HepG2 (cell line): ENCODE results near the gene CCRL2.

Experiments
- CTCF ChIP-seq: sonication (generic); formaldehyde crosslinking; IDR thresholded peaks from 2 replicates; pipeline ENCODE4 v1.5.0; 2020; ENCODE audit warnings: mild to moderate bottlenecking, missing genetic modification reagents, moderate library complexity
- EP300 ChIP-seq, 3 experiments: sonication (generic) in 1 of 3; formaldehyde crosslinking in 1 of 3; IDR thresholded peaks; 2 replicates each; pipeline versions ENCODE4 v1.5.1 to v1.6.1; 2011 to 2020; ENCODE audit warnings: low read depth in 2 of 3, low read length in 2 of 3, borderline replicate concordance in 1 of 3, improper control_type of control experiment in 1 of 3, mild to moderate bottlenecking in 1 of 3, missing genetic modification reagents in 1 of 3, moderate library complexity in 1 of 3
- ETV6 ChIP-seq: sonication (generic); formaldehyde crosslinking; conservative IDR thresholded peaks from 2 replicates; pipeline ENCODE4 v1.4.0; 2020; ENCODE audit warnings: missing genetic modification reagents
- FOXK1 ChIP-seq: sonication (generic); formaldehyde crosslinking; IDR thresholded peaks from 2 replicates; pipeline ENCODE4 v1.4.0; 2020; ENCODE audit warnings: low read depth, missing genetic modification reagents, borderline replicate concordance
- GABPA ChIP-seq, 2 experiments: IDR thresholded peaks; 2 replicates each; pipeline ENCODE4 v1.6.1; 2011 to 2016; ENCODE audit warnings: low read depth in 2 of 2, low read length in 1 of 2, missing biosample characterization in 1 of 2, missing genetic modification characterization in 1 of 2
- GMEB2 ChIP-seq: IDR thresholded peaks from 2 replicates; pipeline ENCODE4 v1.6.1; 2016; ENCODE audit warnings: missing biosample characterization, missing genetic modification reagents, low read depth
- GRHL1 ChIP-seq: sonication (generic); formaldehyde crosslinking; conservative IDR thresholded peaks from 2 replicates; pipeline ENCODE4 v1.8.0; 2022; ENCODE audit warnings: missing genetic modification reagents
- RAD21 ChIP-seq: fragments of 450-650 bp; formaldehyde crosslinking; IDR thresholded peaks from 2 replicates; pipeline ENCODE4 v1.5.0; 2020; ENCODE audit warnings: mild to moderate bottlenecking
- RBFOX2 ChIP-seq: fragments of 200-400 bp; formaldehyde crosslinking; IDR thresholded peaks from 2 replicates; pipeline ENCODE4 v1.6.1; 2017; ENCODE audit warnings: low read depth, mild to moderate bottlenecking, low read length
- REPIN1 ChIP-seq: sonication (generic); formaldehyde crosslinking; IDR thresholded peaks from 2 replicates; pipeline ENCODE4 v1.8.0; 2022; ENCODE audit warnings: missing genetic modification reagents, low read depth, mild to moderate bottlenecking, borderline replicate concordance
- TRIM24 ChIP-seq: sonication (generic); formaldehyde crosslinking; IDR thresholded peaks from 2 replicates; pipeline ENCODE4 v1.8.0; 2022; ENCODE audit warnings: mild to moderate bottlenecking, missing genetic modification reagents
- ZFP62 ChIP-seq: sonication (generic); formaldehyde crosslinking; IDR thresholded peaks from 2 replicates; pipeline ENCODE4 v1.4.0; 2020; ENCODE audit warnings: missing genetic modification reagents
- ZNF281 ChIP-seq: sonication (generic); formaldehyde crosslinking; IDR thresholded peaks from 2 replicates; pipeline ENCODE4 v1.4.0; 2020; ENCODE audit warnings: missing genetic modification reagents, borderline replicate concordance
- ZNF30 ChIP-seq: sonication (generic); formaldehyde crosslinking; IDR thresholded peaks from 2 replicates; pipeline ENCODE4 v1.5.0; 2020; ENCODE audit warnings: mild to moderate bottlenecking, missing genetic modification reagents

GRCh38 chr3:46413951-46414350, 6.9 kb downstream of the CCRL2 start:
- TF ChIP-seq EP300 (IDR thresholded peaks at IDR 0.05; ENCODE audit: low read depth in 2 of 2, low read length in 2 of 2) = no peak
- no peak for TF ChIP-seq EP300 (CRISPR knock-in tag; IDR thresholded peaks at IDR 0.05; ENCODE audit: borderline replicate concordance)
- TF ChIP-seq FOXK1 = no peak
- no peak for TF ChIP-seq RBFOX2
- TF ChIP-seq ZNF30 (CRISPR knock-in tag) = no peak
- no peak for TF ChIP-seq CTCF (CRISPR knock-in tag)
- no peak for TF ChIP-seq GMEB2
- no peak for TF ChIP-seq REPIN1 (CRISPR knock-in tag)
- TF ChIP-seq GABPA (IDR thresholded peaks at IDR 0.05; ENCODE audit: low read depth, low read length) = no peak
- no peak for TF ChIP-seq GABPA (CRISPR knock-in tag; IDR thresholded peaks at IDR 0.05; ENCODE audit: low read depth)
- no peak for TF ChIP-seq TRIM24 (CRISPR knock-in tag)
- TF ChIP-seq ZFP62 (CRISPR knock-in tag) = no peak
- no peak for TF ChIP-seq GRHL1 (CRISPR knock-in tag)
- no peak for TF ChIP-seq RAD21 (CRISPR knock-in tag)
- TF ChIP-seq ETV6 = no peak
- no peak for TF ChIP-seq ZNF281
